IPS DF 6.9 (cell line): Measurements from ENCODE around the gene SCP2.

Source experiments
- DNase-seq: peaks from one replicate; pipeline ENCODE4 v3.0.0-alpha.2; 2013; ENCODE audit warnings: low read depth, low spot score
- H3K27ac ChIP-seq: one replicate; pipeline ENCODE4 v1.5.1; 2013; ENCODE audit warnings: low read length, control low read depth
- H3K27me3 ChIP-seq: 2 replicates; pipeline ENCODE4 v1.6.1; 2013; ENCODE audit warnings: mild to moderate bottlenecking, low read length; ENCODE audit not compliant: control insufficient read depth, insufficient read depth
- H3K36me3 ChIP-seq: 2 replicates; pipeline ENCODE4 v1.6.1; 2013; ENCODE audit warnings: low read length; ENCODE audit not compliant: control insufficient read depth, insufficient read depth
- H3K4me1 ChIP-seq: 2 replicates; pipeline ENCODE4 v1.6.1; 2013; ENCODE audit warnings: low read length; ENCODE audit not compliant: control insufficient read depth, insufficient read depth
- H3K4me3 ChIP-seq: 2 replicates; pipeline ENCODE4 v1.5.1; 2013; ENCODE audit warnings: mild to moderate bottlenecking, low read length
- H3K9me3 ChIP-seq: 2 replicates; pipeline ENCODE4 v1.6.1; 2013; ENCODE audit warnings: low read length, inconsistent platforms; ENCODE audit not compliant: control insufficient read depth, insufficient read depth
- WGBS: extraction: QIAGEN DNeasy Blood & Tissue Kit; methylation state at CpG from one replicate; pipeline ENCODE4 v1.1.7; 2013; ENCODE audit warnings: mixed read lengths, missing lambda C conversion rate; ENCODE audit not compliant: insufficient read length, insufficient coverage; 5-methylcytosine and 5-hydroxymethylcytosine counted together

Gene SCP2

DNA sequence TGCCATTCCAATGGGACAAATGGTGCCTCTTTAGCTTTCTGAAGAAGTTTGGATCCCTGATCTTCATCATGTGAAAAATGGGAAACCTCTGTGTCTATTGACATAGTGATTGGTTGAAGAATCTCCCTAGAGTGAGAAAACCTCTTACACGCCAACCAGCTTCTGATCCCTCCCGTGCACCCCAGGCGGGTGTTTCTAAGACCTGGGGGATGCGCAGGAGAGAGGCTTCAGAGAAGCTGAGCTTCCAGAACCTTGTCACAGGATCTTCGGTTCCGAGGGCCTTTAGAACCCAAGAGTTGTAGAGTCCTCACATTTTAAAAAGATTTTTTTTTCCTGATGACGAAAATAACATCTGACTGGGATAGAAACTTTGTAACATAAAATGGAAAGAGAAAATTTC, 146.2 kb downstream of the SCP2 start:
- Histone ChIP-seq H3K4me1 (no peaks in the 10 kb centered on the region; the same call in 1 of the 2 replicates), H3K9me3 (no peaks in the 10 kb centered on the region), H3K36me3 (no peaks in the 10 kb centered on the region; the same call in 1 of the 2 replicates), H3K4me3 (no peak overlapping the region), H3K27me3 (no peaks in the 10 kb centered on the region), H3K27ac (no peak overlapping the region)
- no CpG with 5 or more reads among the region's 7 CpGs for WGBS
- DNase-seq = no peak

DNA sequence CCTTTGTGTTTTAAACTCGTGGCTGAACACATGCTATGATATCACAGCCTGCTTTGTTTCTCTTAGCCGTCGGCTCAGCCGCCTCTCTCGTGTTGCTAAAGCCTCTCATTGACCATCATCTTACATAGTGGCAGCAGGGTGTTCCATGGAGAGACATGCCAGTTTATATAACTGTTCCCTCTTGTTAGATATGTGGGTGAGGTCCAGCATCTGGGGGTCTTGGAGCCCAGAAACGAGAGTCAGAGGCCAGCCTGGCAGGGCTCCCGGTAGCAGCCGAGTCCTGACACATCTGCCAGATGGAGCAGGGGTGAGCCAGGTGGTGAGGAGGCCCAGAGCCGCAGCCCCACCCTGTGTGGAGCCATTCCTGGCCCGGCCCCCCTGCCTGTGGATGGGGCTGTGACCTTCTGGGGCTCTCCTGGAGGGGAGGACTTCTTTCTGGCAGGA, 146.8 kb downstream of the SCP2 start:
- DNase-seq = no peak
- Histone ChIP-seq H3K9me3 (no peaks in the 10 kb centered on the region), H3K27me3 (no peaks in the 10 kb centered on the region), H3K4me3 (no peak overlapping the region), H3K27ac (no peak overlapping the region), H3K4me1 (no peaks in the 10 kb centered on the region; the same call in 1 of the 2 replicates), H3K36me3 (no peaks in the 10 kb centered on the region; the same call in 1 of the 2 replicates)
- no CpG with 5 or more reads among the region's 10 CpGs for WGBS

DNA sequence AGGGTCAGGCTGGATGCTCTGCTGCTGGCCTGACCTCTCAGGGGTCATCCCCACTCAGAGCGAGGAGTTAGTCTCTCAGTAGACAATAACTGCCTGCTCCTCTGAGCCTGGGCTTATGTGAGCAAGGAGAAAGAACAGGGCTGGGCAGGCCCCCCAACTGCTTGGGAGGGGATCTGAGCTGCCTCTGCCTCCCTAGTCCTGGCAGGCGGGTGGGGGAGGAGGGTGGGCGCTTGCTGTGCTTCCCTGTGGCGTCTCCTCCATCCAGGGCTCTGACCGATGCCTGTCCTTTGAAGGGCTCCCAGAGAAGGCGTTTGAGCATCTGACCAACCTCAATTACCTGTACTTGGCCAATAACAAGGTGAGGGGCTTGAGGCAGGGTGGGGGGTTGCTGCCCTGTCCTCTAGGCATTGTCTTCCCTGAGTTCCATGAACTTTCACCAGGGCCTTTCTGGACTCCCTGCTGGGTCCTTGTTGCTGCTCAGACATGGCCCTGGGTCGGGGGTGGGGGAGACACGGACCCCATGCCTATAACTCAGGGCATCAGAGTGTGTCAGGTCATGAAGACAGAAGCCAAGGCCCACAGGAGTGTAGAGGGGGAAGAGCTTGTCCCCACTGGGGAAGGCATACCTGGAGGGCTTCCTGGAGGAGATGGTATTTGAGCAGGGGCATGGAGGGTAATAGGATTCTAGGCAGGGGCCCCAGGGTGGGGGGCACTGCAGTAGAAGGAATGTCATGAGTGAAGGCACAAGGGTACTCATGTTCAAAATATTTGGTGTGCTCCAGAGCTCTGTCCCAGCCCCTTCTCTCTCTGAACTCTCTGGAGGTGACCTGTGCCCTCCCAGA, 147.5 kb downstream of the SCP2 start:
- Histone ChIP-seq H3K36me3 (no peaks in the 10 kb centered on the region; the same call in 1 of the 2 replicates), H3K27me3 (no peaks in the 10 kb centered on the region), H3K9me3 (no peaks in the 10 kb centered on the region), H3K4me3 (no peak overlapping the region), H3K4me1 (no peaks in the 10 kb centered on the region; the same call in 1 of the 2 replicates), H3K27ac (no peak overlapping the region)
- no peak for DNase-seq
- WGBS = no CpG with 5 or more reads among the region's 8 CpGs

DNA sequence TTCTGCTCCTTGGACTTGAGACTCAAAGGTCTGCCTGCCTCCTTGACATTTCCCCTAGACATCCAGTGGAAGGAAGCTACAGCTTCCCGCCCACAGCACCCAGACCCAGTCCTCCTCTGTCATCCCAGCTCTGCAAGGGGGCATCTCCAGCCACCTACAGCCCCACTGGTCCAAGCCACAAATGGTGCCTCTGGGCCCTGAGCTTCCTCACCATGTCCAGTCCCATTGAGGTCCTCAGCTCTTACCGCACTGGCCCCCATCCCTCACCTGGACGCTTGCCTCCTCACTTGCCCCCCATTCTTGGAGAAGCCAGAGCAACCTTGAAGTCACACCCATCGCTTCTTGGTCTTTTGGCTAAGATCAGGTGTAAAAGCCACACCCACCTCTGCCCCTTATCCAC, 148.1 kb downstream of the SCP2 start:
- H3K4me1 ChIP-seq = no peaks in the 10 kb centered on the region; the same call in 1 of the 2 replicates
- no peaks in the 10 kb centered on the region for H3K27me3 ChIP-seq
- no peak overlapping the region for H3K4me3 ChIP-seq
- H3K36me3 ChIP-seq = no peaks in the 10 kb centered on the region; the same call in 1 of the 2 replicates
- no peak overlapping the region for H3K27ac ChIP-seq
- DNase-seq = no peak
- H3K9me3 ChIP-seq = no peaks in the 10 kb centered on the region
- WGBS = no CpG with 5 or more reads among the region's 4 CpGs

DNA sequence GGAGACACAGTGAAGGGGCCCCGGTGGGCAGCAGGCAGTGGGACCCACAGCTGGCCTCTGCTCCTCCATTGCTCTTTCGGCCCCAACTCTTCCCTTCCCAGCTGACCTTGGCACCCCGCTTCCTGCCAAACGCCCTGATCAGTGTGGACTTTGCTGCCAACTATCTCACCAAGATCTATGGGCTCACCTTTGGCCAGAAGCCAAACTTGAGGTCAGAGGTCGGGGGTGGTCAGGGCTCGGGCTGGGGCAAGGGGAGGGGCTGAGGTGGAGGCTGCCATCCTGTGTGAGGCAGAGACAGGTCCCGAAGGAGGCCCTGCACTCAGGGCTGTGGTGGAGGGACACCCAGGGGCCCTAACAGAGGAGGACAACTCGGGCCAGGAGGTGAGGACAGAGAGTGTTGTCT, 148.7 kb downstream of the SCP2 start:
- no peaks in the 10 kb centered on the region for H3K9me3 ChIP-seq
- H3K4me1 ChIP-seq = no peaks in the 10 kb centered on the region
- H3K4me3 ChIP-seq = no peak overlapping the region
- DNase-seq = no peak
- H3K36me3 ChIP-seq = no peaks in the 10 kb centered on the region; the same call in 1 of the 2 replicates
- no CpG with 5 or more reads among the region's 8 CpGs for WGBS
- no peak overlapping the region for H3K27ac ChIP-seq
- no peaks in the 10 kb centered on the region for H3K27me3 ChIP-seq

GRCh38 chr1:53076165-53076564, 149.1 kb downstream of the SCP2 start:
- WGBS = no CpG with 5 or more reads among the region's 9 CpGs
- Histone ChIP-seq H3K27ac (no peak overlapping the region), H3K4me1 (no peaks in the 10 kb centered on the region), H3K36me3 (no peaks in the 10 kb centered on the region), H3K9me3 (no peaks in the 10 kb centered on the region), H3K4me3 (no peak overlapping the region), H3K27me3 (no peaks in the 10 kb centered on the region)
- DNase-seq = no peak

DNA sequence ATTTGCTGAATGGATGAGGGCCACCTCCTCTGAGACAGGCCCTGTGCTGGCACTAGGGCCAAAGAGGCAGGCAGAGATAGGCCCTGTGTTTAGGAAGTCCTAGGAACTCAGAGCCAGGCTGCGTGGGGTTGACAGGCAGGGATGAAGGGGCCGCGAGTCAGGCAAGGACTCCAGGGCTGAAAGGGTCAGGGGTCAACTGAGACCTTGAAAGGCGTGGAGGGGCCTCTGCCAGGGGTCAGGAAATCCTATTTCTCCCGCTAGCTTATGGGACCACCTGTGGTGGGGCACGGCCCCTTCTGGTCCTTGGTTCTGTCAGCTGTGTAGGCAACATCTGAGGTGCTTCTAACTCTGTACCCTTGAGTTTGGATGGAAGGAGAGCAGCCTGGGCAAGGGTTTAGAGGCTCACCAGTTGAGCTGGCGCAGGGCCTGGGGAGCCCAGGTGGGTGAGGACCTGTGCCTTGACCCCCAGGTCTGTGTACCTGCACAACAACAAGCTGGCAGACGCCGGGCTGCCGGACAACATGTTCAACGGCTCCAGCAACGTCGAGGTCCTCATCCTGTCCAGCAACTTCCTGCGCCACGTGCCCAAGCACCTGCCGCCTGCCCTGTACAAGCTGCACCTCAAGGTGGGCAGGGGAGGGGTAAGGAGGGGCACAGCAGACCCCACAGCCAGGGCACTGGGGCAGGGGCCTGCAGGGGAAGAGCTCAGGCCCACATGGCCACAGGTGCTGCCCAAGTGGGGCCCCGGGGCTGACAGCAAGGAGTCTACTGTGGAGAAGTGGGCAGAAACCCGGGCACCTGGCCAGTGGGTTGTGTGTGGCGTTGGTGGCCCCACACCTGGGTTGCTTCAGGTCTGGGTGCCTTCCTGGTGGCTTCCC, 149.9 kb downstream of the SCP2 start:
- WGBS = no CpG with 5 or more reads among the region's 19 CpGs
- no peak for DNase-seq
- Histone ChIP-seq H3K9me3 (no peaks in the 10 kb centered on the region), H3K27ac (no peak overlapping the region), H3K4me1 (peaks cover 3% of the 10 kb centered on the region; the same call in 1 of the 2 replicates), H3K36me3 (no peaks in the 10 kb centered on the region), H3K4me3 (no peak overlapping the region), H3K27me3 (no peaks in the 10 kb centered on the region)

- peaks cover 6% of the 10 kb centered on the region for H3K4me1 ChIP-seq
- DNase-seq = no peak
- H3K9me3 ChIP-seq = no peaks in the 10 kb centered on the region
- no peak overlapping the region for H3K4me3 ChIP-seq
- WGBS = no CpG with 5 or more reads among the region's 13 CpGs
- H3K36me3 ChIP-seq = peaks cover 1% of the 10 kb centered on the region; the same call in 1 of the 2 replicates
- no peak overlapping the region for H3K27ac ChIP-seq
- H3K27me3 ChIP-seq = no peaks in the 10 kb centered on the region
These were observed 150.5 kb downstream of the SCP2 start for GRCh38 chr1:53077599-53077965.

GRCh38 chr1:53078333-53079101, 151.4 kb downstream of the SCP2 start:
- H3K36me3 ChIP-seq = peaks cover 3% of the 10 kb centered on the region; the same call in 1 of the 2 replicates
- WGBS = no CpG with 5 or more reads among the region's 46 CpGs
- DNase-seq = no peak
- peaks cover 8% of the 10 kb centered on the region for H3K4me1 ChIP-seq
- no peaks in the 10 kb centered on the region for H3K9me3 ChIP-seq
- no peak overlapping the region for H3K4me3 ChIP-seq
- H3K27ac ChIP-seq = no peak overlapping the region
- no peaks in the 10 kb centered on the region for H3K27me3 ChIP-seq

GRCh38 chr1:53079251-53079650, 152.2 kb downstream of the SCP2 start:
- no peak overlapping the region for H3K27ac ChIP-seq
- H3K27me3 ChIP-seq = no peaks in the 10 kb centered on the region
- no CpG with 5 or more reads among the region's 4 CpGs for WGBS
- H3K9me3 ChIP-seq = no peaks in the 10 kb centered on the region
- H3K4me1 ChIP-seq = peaks cover 8% of the 10 kb centered on the region
- H3K36me3 ChIP-seq = peaks cover 3% of the 10 kb centered on the region; the same call in 1 of the 2 replicates
- no peak overlapping the region for H3K4me3 ChIP-seq
- no peak for DNase-seq
